GM18511 (cell line): ENCODE results near the gene KAZN.

ENCODE experiments used
- ATAC-seq: cut with Tn5 transposase; IDR thresholded peaks from one replicate; pipeline ENCODE4 v1.9.1; 2021; ENCODE audit warnings: mild to moderate bottlenecking, moderate library complexity; ENCODE audit not compliant: unreplicated experiment

The KAZN gene

GRCh38 chr1:14738235-14738634 lies 139.8 kb downstream of the KAZN start:
- no peak for ATAC-seq

GRCh38 chr1:14738647-14739046 lies 140.2 kb downstream of the KAZN start:
- ATAC-seq, result no peak

GRCh38 chr1:14739082-14739832 lies 140.8 kb downstream of the KAZN start:
- no peak for ATAC-seq

- ATAC-seq, result no peak
Measured at GRCh38 chr1:14740016-14740415, 141.5 kb downstream of the KAZN start.

- no peak for ATAC-seq
Measured at GRCh38 chr1:14741082-14741481, 142.6 kb downstream of the KAZN start.

GRCh38 chr1:14741532-14741931 lies 143.0 kb downstream of the KAZN start:
- no peak for ATAC-seq

GRCh38 chr1:14742181-14742980 lies 143.9 kb downstream of the KAZN start:
- no peak for ATAC-seq

- ATAC-seq, result no peak
Measured at GRCh38 chr1:14743368-14743767, 144.9 kb downstream of the KAZN start.

- no peak for ATAC-seq
Measured at GRCh38 chr1:14745001-14745720, 146.7 kb downstream of the KAZN start.

- no peak for ATAC-seq
Measured at GRCh38 chr1:14745789-14746188, 147.3 kb downstream of the KAZN start.

- no peak for ATAC-seq
Measured at GRCh38 chr1:14746393-14746792, 147.9 kb downstream of the KAZN start.

- ATAC-seq, result no peak
Measured at GRCh38 chr1:14748151-14748550, 149.7 kb downstream of the KAZN start.

- ATAC-seq, result no peak
Measured at GRCh38 chr1:14748977-14749376, 150.5 kb downstream of the KAZN start.

GRCh38 chr1:14750490-14750889 lies 152.0 kb downstream of the KAZN start:
- ATAC-seq, result no peak

- ATAC-seq, result no peak
Measured at GRCh38 chr1:14755518-14756252, 157.2 kb downstream of the KAZN start.

GRCh38 chr1:14756589-14757285 lies 158.3 kb downstream of the KAZN start:
- ATAC-seq, result no peak

- ATAC-seq, result no peak
Measured at GRCh38 chr1:14757286-14757625, 158.8 kb downstream of the KAZN start.

- no peak for ATAC-seq
Measured at GRCh38 chr1:14759042-14759818, 160.7 kb downstream of the KAZN start.

- no peak for ATAC-seq
Measured at GRCh38 chr1:14759843-14760242, 161.4 kb downstream of the KAZN start.

- ATAC-seq, result no peak
Measured at GRCh38 chr1:14760780-14761179, 162.3 kb downstream of the KAZN start.
